HepG2 (cell line): ENCODE data around the gene RAB34. TPM values are rescaled to one million over a fixed set of nuclear protein-coding genes. Genes with fewer than 3 reads are reported as not detected.

Experiments
- ATAC-seq: fragments of 200-7000 bp; cut with Tn5 transposase; 3 replicates; pipeline ENCODE4 v1.9.1; 2020; ENCODE audit warnings: mild to moderate bottlenecking, moderate library complexity
- BruUV-seq: library from RNA; stranded (reverse); fragments of 400-500 nt; replicated peaks from 2 replicates; lab custom pipeline; 2021; lab: Mats Ljungman, UMichigan
- CTCF ChIA-PET: fragments of 300-600 bp; formaldehyde crosslinking; extraction: SDS; loops from one replicate; lab custom pipeline; 2021; ENCODE audit warnings: low total read pairs, inconsistent platforms, low intra/inter-chr PET ratio; lab: Yijun Ruan, JAX
- POLR2A ChIA-PET: fragments of 350-600 bp; sonication (Branson Sonifier 250); formaldehyde crosslinking; loops from one replicate; lab custom pipeline; 2020; ENCODE audit warnings: antibody characterized with exemption, inconsistent platforms; lab: Yijun Ruan, JAX
- DNase-seq: peaks from one replicate; pipeline ENCODE4 v3.0.0-alpha.2; 2015; ENCODE audit warnings: low spot score
- FAIRE-seq: peaks from 3 replicates; lab custom pipeline; 2011; peaks lifted over from hg19 to GRCh38; lab: Jason Lieb, UNC
- H2AFZ ChIP-seq: one replicate; pipeline ENCODE4 v1.6.1; 2011; ENCODE audit warnings: low read length, inconsistent platforms
- H3K27ac ChIP-seq: fragments of 300-600 bp; 3 replicates; pipeline ENCODE4 v1.8.0; 2011; ENCODE audit warnings: mixed run types, mild to moderate bottlenecking, mixed read lengths, low read length, inconsistent platforms; ENCODE audit not compliant: insufficient read depth; ENCODE audit errors: extremely low read length
- H3K27me3 ChIP-seq, 2 experiments: fragments of 200-600 bp in 1 of 2; 2 replicates in 1 of 2; 3 replicates in 1 of 2; pipeline versions ENCODE4 v1.6.0 to v1.8.0; 2011; ENCODE audit warnings: low read length in 2 of 2, mild to moderate bottlenecking in 2 of 2, moderate library complexity in 2 of 2, inconsistent platforms in 1 of 2; ENCODE audit not compliant: insufficient read depth in 2 of 2, control insufficient read depth in 1 of 2
- H3K36me3 ChIP-seq, 2 experiments: fragments of 200-600 bp in 1 of 2; replicated peaks in 1 of 2; 2 replicates in 1 of 2; 3 replicates in 1 of 2; pipeline versions ENCODE4 v1.5.1 to v1.8.0; 2011; ENCODE audit warnings: low read length in 2 of 2, inconsistent platforms in 1 of 2; ENCODE audit not compliant: insufficient read depth in 2 of 2, control insufficient read depth in 1 of 2
- H3K4me1 ChIP-seq: 2 replicates; pipeline ENCODE4 v1.5.1; 2012; ENCODE audit warnings: low read length, inconsistent platforms; ENCODE audit not compliant: insufficient read depth
- H3K4me2 ChIP-seq: 2 replicates; pipeline ENCODE4 v1.6.0; 2011; ENCODE audit warnings: low read depth, low read length, inconsistent platforms
- H3K4me3 ChIP-seq, 3 experiments: fragments of 200-600 bp in 1 of 3; sonication (generic), shearing (Covaris generic) in 1 of 3; replicated peaks in 1 of 3; 2 replicates each; pipeline ENCODE4 v1.5.1; 2011 to 2016; ENCODE audit warnings: low read length in 3 of 3, inconsistent platforms in 2 of 3, low read depth in 2 of 3, mild to moderate bottlenecking in 2 of 3, control low read depth in 1 of 3, mixed read lengths in 1 of 3; ENCODE audit not compliant: insufficient read depth in 1 of 3
- H3K79me2 ChIP-seq: one replicate; pipeline ENCODE4 v1.6.1; 2011; ENCODE audit warnings: low read length, inconsistent platforms; ENCODE audit not compliant: insufficient read depth
- H3K9ac ChIP-seq: 2 replicates; pipeline ENCODE4 v1.6.0; 2011; ENCODE audit warnings: mild to moderate bottlenecking, low read depth, low read length, inconsistent platforms; ENCODE audit not compliant: insufficient read depth
- H3K9me3 ChIP-seq: 2 replicates; pipeline ENCODE4 v1.5.1; 2012; ENCODE audit warnings: mild to moderate bottlenecking, low read length
- H4K20me1 ChIP-seq: 2 replicates; pipeline ENCODE4 v1.6.0; 2011; ENCODE audit warnings: inconsistent platforms, mild to moderate bottlenecking, low read length, moderate library complexity; ENCODE audit not compliant: insufficient read depth
- CHD4 ChIP-seq: fragments of 200-600 bp; sonication (generic); IDR thresholded peaks from 2 replicates; pipeline ENCODE4 v1.7.0; 2017; ENCODE audit warnings: mild to moderate bottlenecking, low read length, borderline replicate concordance
- HMGA1 ChIP-seq: sonication (generic); formaldehyde crosslinking; conservative IDR thresholded peaks from 2 replicates; pipeline ENCODE4 v1.4.0; 2020; ENCODE audit warnings: missing genetic modification reagents
- MED1 ChIP-seq: sonication (generic); formaldehyde crosslinking; IDR thresholded peaks from 2 replicates; pipeline ENCODE4 v1.4.0; 2020; ENCODE audit warnings: missing genetic modification reagents
- MXD3 ChIP-seq: IDR thresholded peaks from 2 replicates; pipeline ENCODE4 v1.6.1; 2016; ENCODE audit warnings: mild to moderate bottlenecking, missing biosample characterization, missing genetic modification reagents
- TEF ChIP-seq: sonication (generic); formaldehyde crosslinking; IDR thresholded peaks from 2 replicates; pipeline ENCODE4 v1.5.0; 2020; ENCODE audit warnings: missing genetic modification reagents
- TFDP2 ChIP-seq: sonication (generic); formaldehyde crosslinking; IDR thresholded peaks from 2 replicates; pipeline ENCODE4 v1.4.0; 2020; ENCODE audit warnings: missing genetic modification reagents
- ZNF589 ChIP-seq: sonication (generic); formaldehyde crosslinking; conservative IDR thresholded peaks from 2 replicates; pipeline ENCODE4 v1.8.0; 2022; ENCODE audit warnings: mild to moderate bottlenecking, moderate library complexity, missing genetic modification reagents
- ZNF639 ChIP-seq: conservative IDR thresholded peaks from 2 replicates; pipeline ENCODE4 v1.6.1; 2018; ENCODE audit warnings: missing genetic modification reagents
- ZNF746 ChIP-seq: sonication (generic); formaldehyde crosslinking; IDR thresholded peaks from 2 replicates; pipeline ENCODE4 v1.8.0; 2022; ENCODE audit warnings: mild to moderate bottlenecking, missing genetic modification reagents
- WGBS: methylation state at CpG from one replicate; pipeline ENCODE4 v1.1.6; 2017; ENCODE audit warnings: low lambda C conversion rate; 5-methylcytosine and 5-hydroxymethylcytosine counted together
- in situ Hi-C: cut with HindIII; loops from 2 replicates; pipeline ENCODE4 v1.10.0; 2017; ENCODE audit warnings: low pct_unique_long_range_greater_than_20kb; ENCODE audit not compliant: extremely low pct_ligation_motif_present
- intact Hi-C: fragments of 100-400 bp; cut with micrococcal nuclease; formaldehyde crosslinking; loops from one replicate; pipeline ENCODE4 v1.10.0; 2022; ENCODE audit not compliant: unreplicated experiment
- polyA plus RNA-seq, 8 experiments: library from polyadenylated mRNA; depleted of rRNA in 3 of 8; stranded (reverse) in 7 of 8; unstranded in 1 of 8; fragments of >200 nt; fragmentation: Illumina TruSeq in 4 of 8; extraction: Trizol in 4 of 8; gene quantifications; 2 replicates each; pipeline versions ENCODE4 v1.2.1 to v1.2.3, GENCODE V29; 2011 to 2016; ENCODE audit warnings: low read depth in 4 of 8, missing spikeins in 1 of 8, mixed read lengths in 1 of 8; ENCODE audit not compliant: insufficient read depth in 1 of 8
- total RNA-seq, 5 experiments: library from RNA; depleted of rRNA; stranded (reverse); fragments of >200 nt; fragmentation: Illumina TruSeq; extraction: Trizol; gene quantifications; 2 replicates each; pipeline ENCODE4 v1.2.3, GENCODE V29; 2016; ENCODE audit warnings: low read depth in 1 of 5
- TF ChIP-seq, protein P1 (sequence below): sonication (generic); formaldehyde crosslinking; IDR thresholded peaks from 2 replicates; pipeline ENCODE4 v1.4.0; 2020; ENCODE audit warnings: missing genetic modification reagents, mild to moderate bottlenecking, borderline replicate concordance
- TF ChIP-seq, protein P2 (sequence below): sonication (generic); formaldehyde crosslinking; IDR thresholded peaks from 2 replicates; pipeline ENCODE4 v1.4.0; 2020; ENCODE audit warnings: missing genetic modification reagents
- TF ChIP-seq, protein P3 (sequence below): sonication (generic); formaldehyde crosslinking; IDR thresholded peaks from 2 replicates; pipeline ENCODE4 v1.5.1; 2020; ENCODE audit warnings: mild to moderate bottlenecking, missing genetic modification reagents, moderate library complexity

The RAB34 gene
- total and polyA plus RNA-seq, 2 of the 13 experiments (the other 11 are each of a cell fraction or from before 2014, with no cell fraction given): 0.49 TPM; not detected in 1

DNA sequence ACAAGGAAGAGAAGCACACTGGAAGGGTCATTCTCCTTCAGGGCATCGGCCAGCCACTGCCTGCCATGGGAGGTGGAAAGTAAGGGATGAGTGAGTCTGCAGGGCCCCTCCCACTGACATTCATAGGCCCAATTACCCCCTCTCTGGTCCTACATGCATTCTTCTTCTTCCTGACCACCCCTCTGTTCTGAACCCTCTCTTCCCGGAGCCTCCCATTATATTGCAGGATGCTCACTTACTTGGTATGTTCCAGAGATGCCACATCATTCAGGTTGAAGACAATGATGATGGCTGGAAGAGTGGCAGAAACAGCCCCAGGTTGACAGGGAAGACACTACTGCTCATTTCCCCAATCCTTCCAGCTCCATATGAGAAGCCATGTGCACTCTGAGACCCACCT, 2.5 kb downstream of the RAB34 start:
- H3K36me3 ChIP-seq: no peaks in the 10 kb centered on the region
- peaks cover 4% of the 10 kb centered on the region for H3K79me2 ChIP-seq
- no peak overlapping the region for H3K9ac ChIP-seq
- no peaks in the 10 kb centered on the region for H4K20me1 ChIP-seq
- H3K27me3 ChIP-seq: peaks cover 2 to 3% of the 10 kb centered on the region in 2 experiments; a peak in 3 of 5 replicates
- peaks cover 45% of the 10 kb centered on the region for H3K4me1 ChIP-seq
- H3K4me2 ChIP-seq: no peak overlapping the region; the same call in 1 of the 2 replicates
- no peak overlapping the region for H3K27ac ChIP-seq
- no TSS peak for BruUV-seq
- no peak for DNase-seq
- in situ Hi-C loops (loop anchor here (5.0 kb wide), 1 partner anchor 68 kb away; the partner anchor contains the start of gene BLTP2), intact Hi-C loops (no loop called here)
- no peak overlapping the region for H2AFZ ChIP-seq
- ChIA-PET CTCF (no interaction called here), POLR2A (interaction anchor here (10.1 kb wide), 1 partner anchor 16 kb away, joined by 145 read pairs; no protein-coding TSS in a partner anchor)
- ATAC-seq: no peak
- no peak for FAIRE-seq
- 27% methylated on average over 2 of the region's 2 CpGs for WGBS
- H3K9me3 ChIP-seq: no peaks in the 10 kb centered on the region
- no peak overlapping the region for H3K4me3 ChIP-seq
- no peak for TF ChIP-seq HMGA1 (CRISPR knock-in tag)
- TF ChIP-seq, protein P1, sequence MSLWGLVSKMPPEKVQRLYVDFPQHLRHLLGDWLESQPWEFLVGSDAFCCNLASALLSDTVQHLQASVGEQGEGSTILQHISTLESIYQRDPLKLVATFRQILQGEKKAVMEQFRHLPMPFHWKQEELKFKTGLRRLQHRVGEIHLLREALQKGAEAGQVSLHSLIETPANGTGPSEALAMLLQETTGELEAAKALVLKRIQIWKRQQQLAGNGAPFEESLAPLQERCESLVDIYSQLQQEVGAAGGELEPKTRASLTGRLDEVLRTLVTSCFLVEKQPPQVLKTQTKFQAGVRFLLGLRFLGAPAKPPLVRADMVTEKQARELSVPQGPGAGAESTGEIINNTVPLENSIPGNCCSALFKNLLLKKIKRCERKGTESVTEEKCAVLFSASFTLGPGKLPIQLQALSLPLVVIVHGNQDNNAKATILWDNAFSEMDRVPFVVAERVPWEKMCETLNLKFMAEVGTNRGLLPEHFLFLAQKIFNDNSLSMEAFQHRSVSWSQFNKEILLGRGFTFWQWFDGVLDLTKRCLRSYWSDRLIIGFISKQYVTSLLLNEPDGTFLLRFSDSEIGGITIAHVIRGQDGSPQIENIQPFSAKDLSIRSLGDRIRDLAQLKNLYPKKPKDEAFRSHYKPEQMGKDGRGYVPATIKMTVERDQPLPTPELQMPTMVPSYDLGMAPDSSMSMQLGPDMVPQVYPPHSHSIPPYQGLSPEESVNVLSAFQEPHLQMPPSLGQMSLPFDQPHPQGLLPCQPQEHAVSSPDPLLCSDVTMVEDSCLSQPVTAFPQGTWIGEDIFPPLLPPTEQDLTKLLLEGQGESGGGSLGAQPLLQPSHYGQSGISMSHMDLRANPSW (CRISPR knock-in tag): no peak
- TF ChIP-seq TEF: no peak
- TF ChIP-seq, protein P2, sequence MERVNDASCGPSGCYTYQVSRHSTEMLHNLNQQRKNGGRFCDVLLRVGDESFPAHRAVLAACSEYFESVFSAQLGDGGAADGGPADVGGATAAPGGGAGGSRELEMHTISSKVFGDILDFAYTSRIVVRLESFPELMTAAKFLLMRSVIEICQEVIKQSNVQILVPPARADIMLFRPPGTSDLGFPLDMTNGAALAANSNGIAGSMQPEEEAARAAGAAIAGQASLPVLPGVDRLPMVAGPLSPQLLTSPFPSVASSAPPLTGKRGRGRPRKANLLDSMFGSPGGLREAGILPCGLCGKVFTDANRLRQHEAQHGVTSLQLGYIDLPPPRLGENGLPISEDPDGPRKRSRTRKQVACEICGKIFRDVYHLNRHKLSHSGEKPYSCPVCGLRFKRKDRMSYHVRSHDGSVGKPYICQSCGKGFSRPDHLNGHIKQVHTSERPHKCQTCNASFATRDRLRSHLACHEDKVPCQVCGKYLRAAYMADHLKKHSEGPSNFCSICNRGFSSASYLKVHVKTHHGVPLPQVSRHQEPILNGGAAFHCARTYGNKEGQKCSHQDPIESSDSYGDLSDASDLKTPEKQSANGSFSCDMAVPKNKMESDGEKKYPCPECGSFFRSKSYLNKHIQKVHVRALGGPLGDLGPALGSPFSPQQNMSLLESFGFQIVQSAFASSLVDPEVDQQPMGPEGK (CRISPR knock-in tag): no peak
- no peak for TF ChIP-seq MXD3 (CRISPR knock-in tag)
- no peak for TF ChIP-seq MED1 (CRISPR knock-in tag)
- no peak for TF ChIP-seq ZNF746
- no peak for TF ChIP-seq ZNF639
- TF ChIP-seq ZNF589: no peak
- no peak for TF ChIP-seq CHD4
- TF ChIP-seq, protein P3, sequence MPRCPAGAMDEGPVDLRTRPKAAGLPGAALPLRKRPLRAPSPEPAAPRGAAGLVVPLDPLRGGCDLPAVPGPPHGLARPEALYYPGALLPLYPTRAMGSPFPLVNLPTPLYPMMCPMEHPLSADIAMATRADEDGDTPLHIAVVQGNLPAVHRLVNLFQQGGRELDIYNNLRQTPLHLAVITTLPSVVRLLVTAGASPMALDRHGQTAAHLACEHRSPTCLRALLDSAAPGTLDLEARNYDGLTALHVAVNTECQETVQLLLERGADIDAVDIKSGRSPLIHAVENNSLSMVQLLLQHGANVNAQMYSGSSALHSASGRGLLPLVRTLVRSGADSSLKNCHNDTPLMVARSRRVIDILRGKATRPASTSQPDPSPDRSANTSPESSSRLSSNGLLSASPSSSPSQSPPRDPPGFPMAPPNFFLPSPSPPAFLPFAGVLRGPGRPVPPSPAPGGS: no peak
- no peak for TF ChIP-seq TFDP2 (CRISPR knock-in tag)
